Suppressor macrophage (primary cell): ENCODE data around the gene CHD2.
"Not testable (repeated sequence)": the region's sequence is repeated elsewhere in the genome, so short reads cannot be mapped to it uniquely, and the experiment has no call there.

Source experiments
- DNase-seq, 4 experiments: peaks; one replicate each; pipeline ENCODE4 v3.0.0-alpha.2; 2020 to 2022

The CHD2 gene

GRCh38 chr15:93051236-93052089 is 151.3 kb downstream of the CHD2 start:
- no peak for DNase-seq

GRCh38 chr15:93052090-93052879 is 152.2 kb downstream of the CHD2 start:
- peak in 2 of 4 experiments; percentile 18 to 28 for DNase-seq

- no peak for DNase-seq
Measured at GRCh38 chr15:93055211-93055610, 155.1 kb downstream of the CHD2 start.

- no peak for DNase-seq
Measured at GRCh38 chr15:93056836-93057235, 156.7 kb downstream of the CHD2 start.

GRCh38 chr15:93057618-93058017 is 157.5 kb downstream of the CHD2 start:
- DNase-seq: no peak

DNA sequence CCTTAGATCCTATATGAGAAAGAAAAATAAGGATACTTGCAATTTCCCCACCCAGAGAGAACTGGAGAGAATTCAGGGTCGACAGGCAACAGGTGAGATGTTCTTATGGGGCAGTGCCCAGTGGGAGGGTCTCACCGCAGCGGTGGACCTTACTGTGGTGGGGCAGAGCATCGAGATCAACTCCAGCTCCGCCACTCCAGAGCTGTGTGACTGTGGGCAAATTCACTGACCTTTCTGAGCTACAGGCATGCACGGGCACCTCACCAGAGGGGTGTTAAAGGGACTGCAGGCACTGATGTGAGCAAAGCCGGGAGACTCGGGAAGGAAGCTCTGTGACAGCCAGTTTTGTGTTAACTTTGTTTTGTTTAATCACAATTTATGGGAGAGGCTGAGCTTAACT is 158.0 kb downstream of the CHD2 start:
- no peak for DNase-seq

- DNase-seq: no peak
Measured at GRCh38 chr15:93058904-93059427, 158.8 kb downstream of the CHD2 start.

DNA sequence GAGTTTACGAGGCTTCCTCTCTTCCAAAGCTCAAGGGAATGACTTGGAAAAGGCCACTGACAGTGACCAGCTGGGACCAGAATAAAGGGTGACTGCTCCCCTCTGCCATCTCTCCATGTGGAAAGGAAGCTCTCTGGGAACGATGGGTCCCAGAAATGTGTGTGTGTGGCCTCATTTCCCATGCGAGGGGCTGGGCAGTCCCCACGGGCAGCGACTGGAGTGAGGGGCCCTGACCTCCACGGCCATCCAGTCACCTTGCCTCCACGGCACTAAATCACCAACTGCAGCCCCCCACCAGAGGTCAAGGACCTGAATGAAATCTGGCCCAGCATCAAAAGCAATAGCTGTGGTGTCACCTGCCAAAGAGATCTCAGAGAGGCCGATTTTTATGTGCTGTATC is 159.3 kb downstream of the CHD2 start:
- no peak for DNase-seq

- DNase-seq: no peak
Measured at GRCh38 chr15:93060336-93061248, 160.5 kb downstream of the CHD2 start.

DNA sequence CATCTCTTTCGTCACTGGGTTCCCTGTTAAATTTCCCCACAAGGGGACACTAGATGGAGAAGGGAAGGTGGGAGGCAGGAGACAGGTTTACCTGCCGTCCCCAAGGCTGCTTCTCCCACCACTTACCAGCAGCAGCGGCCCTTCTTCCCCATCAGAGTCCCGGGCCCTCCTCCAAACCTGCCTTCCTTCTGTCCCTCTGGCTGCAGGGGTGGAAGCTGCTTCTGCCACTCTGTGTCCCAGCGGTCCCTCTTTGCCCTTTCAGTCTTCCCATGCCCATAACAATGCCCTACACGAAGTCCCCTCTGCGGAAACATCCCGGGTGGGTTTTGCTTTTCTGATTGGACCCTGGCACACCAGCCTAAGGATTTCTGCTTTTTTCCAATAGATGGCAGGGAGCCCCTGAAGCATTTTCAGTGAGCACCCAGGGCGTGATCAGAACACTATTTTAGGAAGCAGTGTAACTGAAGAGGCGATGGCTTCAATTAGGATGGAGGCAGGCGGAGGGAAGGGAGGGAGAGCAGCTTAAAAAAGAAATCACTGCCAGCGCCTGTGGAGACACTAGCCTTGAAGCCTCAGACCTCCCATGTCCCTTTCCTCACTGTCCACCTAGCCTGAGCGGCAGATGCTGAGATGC is 162.6 kb downstream of the CHD2 start:
- DNase-seq: not testable (repeated sequence)

- DNase-seq: no peak
Measured at GRCh38 chr15:93063262-93063671, 163.1 kb downstream of the CHD2 start.

GRCh38 chr15:93063796-93064690 is 163.9 kb downstream of the CHD2 start:
- no peak for DNase-seq

GRCh38 chr15:93065641-93066045 is 165.5 kb downstream of the CHD2 start:
- no peak for DNase-seq

- DNase-seq: no peak
Measured at GRCh38 chr15:93066224-93066681, 166.1 kb downstream of the CHD2 start.

GRCh38 chr15:93066834-93067648 is 166.9 kb downstream of the CHD2 start:
- DNase-seq: peak in 1 of 4 experiments; percentile 23

- DNase-seq: no peak
Measured at GRCh38 chr15:93067649-93068085, 167.5 kb downstream of the CHD2 start.

DNA sequence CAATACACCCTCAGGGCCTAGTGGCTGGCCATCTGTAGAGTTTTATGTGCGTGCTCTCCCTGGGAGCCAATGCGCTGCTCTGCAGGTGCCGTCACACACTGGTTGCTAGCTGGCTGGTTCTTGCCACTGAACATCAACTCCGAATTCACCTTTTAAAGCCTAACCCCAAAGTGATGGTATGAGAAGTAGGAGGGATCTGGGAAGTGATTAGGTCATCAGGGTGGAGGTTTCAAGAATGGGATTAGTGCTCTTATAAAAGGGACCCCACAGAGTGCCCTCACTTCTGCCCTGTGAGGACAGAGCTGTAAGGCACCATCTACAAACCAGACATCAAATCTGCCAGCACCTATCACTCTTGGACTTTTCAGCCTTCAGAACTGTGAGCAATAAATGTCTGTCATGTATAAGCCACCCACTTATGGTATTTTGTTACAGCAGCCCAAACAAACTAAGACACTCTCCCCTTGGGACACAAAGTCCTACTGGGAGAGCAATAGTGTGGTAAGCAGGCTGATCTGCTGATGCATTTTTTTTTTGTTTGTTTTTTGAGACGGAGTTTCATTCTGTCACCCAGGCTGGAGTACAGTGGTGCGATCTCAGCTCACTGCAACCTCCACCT is 168.6 kb downstream of the CHD2 start:
- DNase-seq: no peak

- no peak for DNase-seq
Measured at GRCh38 chr15:93070132-93070531, 170.0 kb downstream of the CHD2 start.
